ENCODE measurements around the gene C2orf15. TPM values are rescaled to one million over a fixed set of nuclear protein-coding genes. Genes with fewer than 3 reads are reported as not detected.

C2orf15 gene
- total and polyA plus RNA-seq, 9 of the 15 experiments (the other 6 are each of a cell fraction or from before 2014, with no cell fraction given), result 0.04 to 0.27 (median 0.15) TPM; not detected in 1

DNA sequence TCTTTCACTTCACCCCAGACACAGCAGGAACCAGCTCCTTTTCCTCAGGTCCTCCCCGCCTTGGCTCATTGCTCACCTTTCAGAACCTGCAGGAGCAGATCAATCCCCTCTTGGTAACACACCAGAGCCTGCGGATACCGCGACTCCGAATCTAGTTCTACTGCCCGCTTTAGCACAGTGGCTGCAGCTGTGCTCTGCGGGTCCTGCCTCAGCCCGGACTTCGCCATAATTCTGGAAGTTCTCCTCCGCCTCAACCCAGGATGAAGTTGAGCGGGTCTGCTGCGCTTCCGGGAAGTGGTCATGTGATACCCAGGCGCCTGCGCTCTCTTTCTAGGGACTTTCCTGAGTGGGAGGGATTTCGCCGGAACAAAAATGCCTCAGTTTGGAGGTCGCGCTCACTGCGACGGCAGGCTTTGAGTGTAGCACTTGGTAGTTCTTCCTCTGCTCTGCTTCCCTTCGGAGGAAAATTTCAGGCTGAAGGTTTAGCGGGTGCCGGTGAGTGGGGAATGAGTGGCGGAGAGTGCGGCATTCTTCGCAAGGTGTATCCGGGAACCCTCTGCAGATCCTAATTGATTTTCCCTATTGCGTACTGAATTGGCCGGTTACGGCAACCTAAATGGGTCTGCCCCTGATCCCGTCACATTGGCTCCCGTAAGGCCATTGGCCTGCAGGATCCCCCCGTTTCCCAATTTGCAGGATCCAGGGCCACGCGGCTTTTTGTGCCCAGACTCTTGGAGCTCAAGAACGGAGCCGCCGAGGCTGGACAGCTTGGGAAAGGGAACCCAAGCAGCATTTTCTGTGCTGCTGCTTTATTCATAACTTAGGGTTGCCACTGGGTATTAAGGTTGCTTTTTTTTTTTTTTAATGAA lies 39.5 kb downstream of the C2orf15 start, which contains the start of the genes MITD1 and MRPL30 (continued):
- TF ChIP-seq ARHGAP35 (IDR thresholded peaks at IDR 0.05; ENCODE audit: partially characterized antibody) (no peak), SMARCB1 (IDR thresholded peaks at IDR 0.05; ENCODE audit: insufficient read length, low read depth) (no peak), ZNF23 (CRISPR knock-in tag; IDR thresholded peaks at IDR 0.05) (no peak), ZNF79 (CRISPR knock-in tag; IDR thresholded peaks at IDR 0.05; ENCODE audit: low read depth) (no peak), SAP30 (IDR thresholded peaks at IDR 0.05; ENCODE audit: borderline replicate concordance, insufficient read depth, low read depth, low read length, poor library complexity, severe bottlenecking) (peak; percentile 78), ELF1 (tag; IDR thresholded peaks at IDR 0.05) (peak; percentile 97), RNF2 (IDR thresholded peaks at IDR 0.05) (peak; percentile 76), ETV5 (CRISPR knock-in tag; IDR thresholded peaks at IDR 0.05; ENCODE audit: low read depth) (peak; percentile 66; the same call in 1 of the 2 replicates), TGIF2 (CRISPR knock-in tag; IDR thresholded peaks at IDR 0.05) (no peak), BRD9 (IDR thresholded peaks at IDR 0.05; ENCODE audit: low read depth, partially characterized antibody) (no peak), HDAC1 (IDR thresholded peaks at IDR 0.05) (peak; percentile 72 to 95; a peak in 3 of 4 replicates), RHOXF2B (CRISPR knock-in tag; conservative IDR thresholded peaks at IDR 0.05) (no peak), RFX7 (CRISPR knock-in tag; IDR thresholded peaks at IDR 0.05) (no peak), ZNF707 (CRISPR knock-in tag; conservative IDR thresholded peaks at IDR 0.05) (no peak), RBFOX2 (IDR thresholded peaks at IDR 0.05; ENCODE audit: low read depth, low read length) (peak; percentile 86)
- TF ChIP-seq, protein P1, sequence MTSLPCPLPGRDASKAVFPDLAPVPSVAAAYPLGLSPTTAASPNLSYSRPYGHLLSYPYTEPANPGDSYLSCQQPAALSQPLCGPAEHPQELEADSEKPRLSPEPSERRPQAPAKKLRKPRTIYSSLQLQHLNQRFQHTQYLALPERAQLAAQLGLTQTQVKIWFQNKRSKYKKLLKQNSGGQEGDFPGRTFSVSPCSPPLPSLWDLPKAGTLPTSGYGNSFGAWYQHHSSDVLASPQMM (CRISPR knock-in tag; IDR thresholded peaks at IDR 0.05), result no peak
- TF ChIP-seq, protein P2, sequence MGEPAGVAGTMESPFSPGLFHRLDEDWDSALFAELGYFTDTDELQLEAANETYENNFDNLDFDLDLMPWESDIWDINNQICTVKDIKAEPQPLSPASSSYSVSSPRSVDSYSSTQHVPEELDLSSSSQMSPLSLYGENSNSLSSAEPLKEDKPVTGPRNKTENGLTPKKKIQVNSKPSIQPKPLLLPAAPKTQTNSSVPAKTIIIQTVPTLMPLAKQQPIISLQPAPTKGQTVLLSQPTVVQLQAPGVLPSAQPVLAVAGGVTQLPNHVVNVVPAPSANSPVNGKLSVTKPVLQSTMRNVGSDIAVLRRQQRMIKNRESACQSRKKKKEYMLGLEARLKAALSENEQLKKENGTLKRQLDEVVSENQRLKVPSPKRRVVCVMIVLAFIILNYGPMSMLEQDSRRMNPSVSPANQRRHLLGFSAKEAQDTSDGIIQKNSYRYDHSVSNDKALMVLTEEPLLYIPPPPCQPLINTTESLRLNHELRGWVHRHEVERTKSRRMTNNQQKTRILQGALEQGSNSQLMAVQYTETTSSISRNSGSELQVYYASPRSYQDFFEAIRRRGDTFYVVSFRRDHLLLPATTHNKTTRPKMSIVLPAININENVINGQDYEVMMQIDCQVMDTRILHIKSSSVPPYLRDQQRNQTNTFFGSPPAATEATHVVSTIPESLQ (CRISPR knock-in tag; IDR thresholded peaks at IDR 0.05), result no peak
- TF ChIP-seq, protein P3, sequence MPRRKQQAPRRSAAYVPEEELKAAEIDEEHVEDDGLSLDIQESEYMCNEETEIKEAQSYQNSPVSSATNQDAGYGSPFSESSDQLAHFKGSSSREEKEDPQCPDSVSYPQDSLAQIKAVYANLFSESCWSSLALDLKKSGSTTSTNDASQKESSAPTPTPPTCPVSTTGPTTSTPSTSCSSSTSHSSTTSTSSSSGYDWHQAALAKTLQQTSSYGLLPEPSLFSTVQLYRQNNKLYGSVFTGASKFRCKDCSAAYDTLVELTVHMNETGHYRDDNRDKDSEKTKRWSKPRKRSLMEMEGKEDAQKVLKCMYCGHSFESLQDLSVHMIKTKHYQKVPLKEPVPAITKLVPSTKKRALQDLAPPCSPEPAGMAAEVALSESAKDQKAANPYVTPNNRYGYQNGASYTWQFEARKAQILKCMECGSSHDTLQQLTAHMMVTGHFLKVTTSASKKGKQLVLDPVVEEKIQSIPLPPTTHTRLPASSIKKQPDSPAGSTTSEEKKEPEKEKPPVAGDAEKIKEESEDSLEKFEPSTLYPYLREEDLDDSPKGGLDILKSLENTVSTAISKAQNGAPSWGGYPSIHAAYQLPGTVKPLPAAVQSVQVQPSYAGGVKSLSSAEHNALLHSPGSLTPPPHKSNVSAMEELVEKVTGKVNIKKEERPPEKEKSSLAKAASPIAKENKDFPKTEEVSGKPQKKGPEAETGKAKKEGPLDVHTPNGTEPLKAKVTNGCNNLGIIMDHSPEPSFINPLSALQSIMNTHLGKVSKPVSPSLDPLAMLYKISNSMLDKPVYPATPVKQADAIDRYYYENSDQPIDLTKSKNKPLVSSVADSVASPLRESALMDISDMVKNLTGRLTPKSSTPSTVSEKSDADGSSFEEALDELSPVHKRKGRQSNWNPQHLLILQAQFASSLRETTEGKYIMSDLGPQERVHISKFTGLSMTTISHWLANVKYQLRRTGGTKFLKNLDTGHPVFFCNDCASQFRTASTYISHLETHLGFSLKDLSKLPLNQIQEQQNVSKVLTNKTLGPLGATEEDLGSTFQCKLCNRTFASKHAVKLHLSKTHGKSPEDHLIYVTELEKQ (CRISPR knock-in tag; IDR thresholded peaks at IDR 0.05), result no peak
- TF ChIP-seq, protein P4, sequence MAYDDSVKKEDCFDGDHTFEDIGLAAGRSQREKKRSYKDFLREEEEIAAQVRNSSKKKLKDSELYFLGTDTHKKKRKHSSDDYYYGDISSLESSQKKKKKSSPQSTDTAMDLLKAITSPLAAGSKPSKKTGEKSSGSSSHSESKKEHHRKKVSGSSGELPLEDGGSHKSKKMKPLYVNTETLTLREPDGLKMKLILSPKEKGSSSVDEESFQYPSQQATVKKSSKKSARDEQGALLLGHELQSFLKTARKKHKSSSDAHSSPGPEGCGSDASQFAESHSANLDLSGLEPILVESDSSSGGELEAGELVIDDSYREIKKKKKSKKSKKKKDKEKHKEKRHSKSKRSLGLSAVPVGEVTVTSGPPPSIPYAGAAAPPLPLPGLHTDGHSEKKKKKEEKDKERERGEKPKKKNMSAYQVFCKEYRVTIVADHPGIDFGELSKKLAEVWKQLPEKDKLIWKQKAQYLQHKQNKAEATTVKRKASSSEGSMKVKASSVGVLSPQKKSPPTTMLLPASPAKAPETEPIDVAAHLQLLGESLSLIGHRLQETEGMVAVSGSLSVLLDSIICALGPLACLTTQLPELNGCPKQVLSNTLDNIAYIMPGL (CRISPR knock-in tag; IDR thresholded peaks at IDR 0.05), result no peak
